WTC11 (cell line): ENCODE data around the gene GRK2.

Experiments used
- CREB1 ChIP-seq: sonication (generic); formaldehyde crosslinking; IDR thresholded peaks from 2 replicates; pipeline ENCODE4 v1.8.0; 2023; ENCODE audit warnings: mild to moderate bottlenecking, missing genetic modification reagents
- ELF4 ChIP-seq: sonication (generic); formaldehyde crosslinking; IDR thresholded peaks from 2 replicates; pipeline ENCODE4 v1.8.1; 2022; ENCODE audit warnings: low read depth, mild to moderate bottlenecking, moderate library complexity, missing genetic modification reagents
- ERG ChIP-seq: fragments of 250-450 bp; sonication (Bioruptor Pico); IDR thresholded peaks from 2 replicates; pipeline ENCODE4 v1.8.0; 2021; ENCODE audit warnings: mild to moderate bottlenecking
- IRF1 ChIP-seq: sonication (generic); formaldehyde crosslinking; IDR thresholded peaks from 2 replicates; pipeline ENCODE4 v1.8.0; 2023; ENCODE audit warnings: missing genetic modification reagents
- IRF2 ChIP-seq: sonication (generic); formaldehyde crosslinking; IDR thresholded peaks from 2 replicates; pipeline ENCODE4 v1.8.0; 2022; ENCODE audit warnings: low read depth, missing genetic modification reagents, borderline replicate concordance
- JAZF1 ChIP-seq: fragments of 250-450 bp; sonication (Bioruptor Pico); IDR thresholded peaks from 2 replicates; pipeline ENCODE4 v1.9.0; 2021; ENCODE audit warnings: moderate library complexity, mild to moderate bottlenecking, inconsistent platforms
- JUN ChIP-seq: sonication (generic); formaldehyde crosslinking; IDR thresholded peaks from 2 replicates; pipeline ENCODE4 v1.8.0; 2023; ENCODE audit warnings: mild to moderate bottlenecking, missing genetic modification reagents
- ZNF281 ChIP-seq: sonication (generic); formaldehyde crosslinking; IDR thresholded peaks from 2 replicates; pipeline ENCODE4 v1.8.0; 2023; ENCODE audit warnings: mild to moderate bottlenecking, missing genetic modification reagents
- TF ChIP-seq, protein P1 (sequence below): fragments of 200-600 bp; IDR thresholded peaks from 2 replicates; pipeline ENCODE4 v1.8.0; 2022; ENCODE audit warnings: antibody characterized with exemption
- TF ChIP-seq, protein P2 (sequence below): sonication (generic); formaldehyde crosslinking; IDR thresholded peaks from 2 replicates; pipeline ENCODE4 v1.8.0; 2022; ENCODE audit warnings: mild to moderate bottlenecking, missing genetic modification reagents
- TF ChIP-seq, protein P3 (sequence below): sonication (generic); formaldehyde crosslinking; conservative IDR thresholded peaks from 2 replicates; pipeline ENCODE4 v1.8.1; 2022; ENCODE audit warnings: mild to moderate bottlenecking, missing genetic modification reagents

- TF ChIP-seq JUN (CRISPR knock-in tag) (no peak), IRF2 (CRISPR knock-in tag) (no peak), CREB1 (CRISPR knock-in tag) (no peak; the same call in 1 of the 2 replicates), ZNF281 (CRISPR knock-in tag) (no peak), IRF1 (CRISPR knock-in tag) (0 out of 2 replicates have a peak, but pooled peaks have one; percentile 43), ERG (CRISPR knock-in tag) (no peak), JAZF1 (no peak), ELF4 (CRISPR knock-in tag) (no peak)
- TF ChIP-seq, protein P1, sequence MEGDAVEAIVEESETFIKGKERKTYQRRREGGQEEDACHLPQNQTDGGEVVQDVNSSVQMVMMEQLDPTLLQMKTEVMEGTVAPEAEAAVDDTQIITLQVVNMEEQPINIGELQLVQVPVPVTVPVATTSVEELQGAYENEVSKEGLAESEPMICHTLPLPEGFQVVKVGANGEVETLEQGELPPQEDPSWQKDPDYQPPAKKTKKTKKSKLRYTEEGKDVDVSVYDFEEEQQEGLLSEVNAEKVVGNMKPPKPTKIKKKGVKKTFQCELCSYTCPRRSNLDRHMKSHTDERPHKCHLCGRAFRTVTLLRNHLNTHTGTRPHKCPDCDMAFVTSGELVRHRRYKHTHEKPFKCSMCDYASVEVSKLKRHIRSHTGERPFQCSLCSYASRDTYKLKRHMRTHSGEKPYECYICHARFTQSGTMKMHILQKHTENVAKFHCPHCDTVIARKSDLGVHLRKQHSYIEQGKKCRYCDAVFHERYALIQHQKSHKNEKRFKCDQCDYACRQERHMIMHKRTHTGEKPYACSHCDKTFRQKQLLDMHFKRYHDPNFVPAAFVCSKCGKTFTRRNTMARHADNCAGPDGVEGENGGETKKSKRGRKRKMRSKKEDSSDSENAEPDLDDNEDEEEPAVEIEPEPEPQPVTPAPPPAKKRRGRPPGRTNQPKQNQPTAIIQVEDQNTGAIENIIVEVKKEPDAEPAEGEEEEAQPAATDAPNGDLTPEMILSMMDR = no peak
- TF ChIP-seq, protein P2, sequence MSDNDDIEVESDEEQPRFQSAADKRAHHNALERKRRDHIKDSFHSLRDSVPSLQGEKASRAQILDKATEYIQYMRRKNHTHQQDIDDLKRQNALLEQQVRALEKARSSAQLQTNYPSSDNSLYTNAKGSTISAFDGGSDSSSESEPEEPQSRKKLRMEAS (CRISPR knock-in tag) = peak; percentile 92
- TF ChIP-seq, protein P3, sequence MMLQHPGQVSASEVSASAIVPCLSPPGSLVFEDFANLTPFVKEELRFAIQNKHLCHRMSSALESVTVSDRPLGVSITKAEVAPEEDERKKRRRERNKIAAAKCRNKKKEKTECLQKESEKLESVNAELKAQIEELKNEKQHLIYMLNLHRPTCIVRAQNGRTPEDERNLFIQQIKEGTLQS = no peak
Measured at GRCh38 chr11:67239783-67240575, 26.3 kb upstream of the GRK2 start.
